Measurements from ENCODE around the gene PRUNE2.

PRUNE2 gene

GRCh38 chr9:76803762-76804161 is 102.2 kb downstream of the PRUNE2 start:
- in situ Hi-C loops (cut with MboI; ENCODE audit: low sequenced_read_pairs): no loop called here

GRCh38 chr9:76803083-76803482 is 102.8 kb downstream of the PRUNE2 start:
- in situ Hi-C loops (cut with MboI; ENCODE audit: low sequenced_read_pairs): no loop called here

GRCh38 chr9:76800901-76801300 is 105.0 kb downstream of the PRUNE2 start:
- in situ Hi-C loops (cut with MboI; ENCODE audit: low sequenced_read_pairs): no loop called here

GRCh38 chr9:76799473-76799872 is 106.4 kb downstream of the PRUNE2 start:
- in situ Hi-C loops (cut with MboI; ENCODE audit: low sequenced_read_pairs): no loop called here

GRCh38 chr9:76798527-76798926 is 107.4 kb downstream of the PRUNE2 start:
- in situ Hi-C loops (cut with MboI; ENCODE audit: low sequenced_read_pairs): no loop called here

- in situ Hi-C loops (cut with MboI; ENCODE audit: low sequenced_read_pairs): no loop called here
These were observed 109.6 kb downstream of the PRUNE2 start for GRCh38 chr9:76796296-76796695.

GRCh38 chr9:76793784-76794431 is 112.0 kb downstream of the PRUNE2 start:
- in situ Hi-C loops (cut with MboI; ENCODE audit: low sequenced_read_pairs): no loop called here

GRCh38 chr9:76789840-76790239 is 116.1 kb downstream of the PRUNE2 start:
- in situ Hi-C loops (cut with MboI; ENCODE audit: low sequenced_read_pairs): no loop called here

GRCh38 chr9:76787677-76788076 is 118.2 kb downstream of the PRUNE2 start:
- in situ Hi-C loops (cut with MboI; ENCODE audit: low sequenced_read_pairs): no loop called here

GRCh38 chr9:76785501-76785900 is 120.4 kb downstream of the PRUNE2 start:
- in situ Hi-C loops (cut with MboI; ENCODE audit: low sequenced_read_pairs): no loop called here

GRCh38 chr9:76784881-76785280 is 121.0 kb downstream of the PRUNE2 start:
- in situ Hi-C loops (cut with MboI; ENCODE audit: low sequenced_read_pairs): no loop called here

- in situ Hi-C loops (cut with MboI; ENCODE audit: low sequenced_read_pairs): loop anchor here (25.0 kb wide), 1 partner anchor 214 kb away; no protein-coding TSS in a partner anchor
These were observed 133.0 kb downstream of the PRUNE2 start for GRCh38 chr9:76772686-76773445.

- in situ Hi-C loops (cut with MboI; ENCODE audit: low sequenced_read_pairs): loop anchor here (25.0 kb wide), 1 partner anchor 221 kb away; no protein-coding TSS in a partner anchor
These were observed 139.8 kb downstream of the PRUNE2 start for GRCh38 chr9:76766126-76766525.

- in situ Hi-C loops (cut with MboI; ENCODE audit: low sequenced_read_pairs): loop anchor here (25.0 kb wide), 1 partner anchor 223 kb away; no protein-coding TSS in a partner anchor
These were observed 141.8 kb downstream of the PRUNE2 start, which contains the start of gene PCA3 for GRCh38 chr9:76764138-76764537. TSS of gene PCA3 (plus strand) at chr9:76764438.

- in situ Hi-C loops (cut with MboI; ENCODE audit: low sequenced_read_pairs): loop anchor here (25.0 kb wide), 1 partner anchor 226 kb away; no protein-coding TSS in a partner anchor
These were observed 144.5 kb downstream of the PRUNE2 start for GRCh38 chr9:76761448-76761847.

GRCh38 chr9:76759732-76760131 is 146.2 kb downstream of the PRUNE2 start:
- in situ Hi-C loops (cut with MboI; ENCODE audit: low sequenced_read_pairs): loop anchor here (25.0 kb wide), 1 partner anchor 228 kb away; no protein-coding TSS in a partner anchor

- in situ Hi-C loops (cut with MboI; ENCODE audit: low sequenced_read_pairs): loop anchor here (25.0 kb wide), 1 partner anchor 229 kb away; no protein-coding TSS in a partner anchor
These were observed 147.4 kb downstream of the PRUNE2 start for GRCh38 chr9:76758476-76758875.

- in situ Hi-C loops (cut with MboI; ENCODE audit: low sequenced_read_pairs): loop anchor here (25.0 kb wide), 1 partner anchor 230 kb away; no protein-coding TSS in a partner anchor
These were observed 148.8 kb downstream of the PRUNE2 start for GRCh38 chr9:76756941-76757673.

- in situ Hi-C loops (cut with MboI; ENCODE audit: low sequenced_read_pairs): loop anchor here (25.0 kb wide), 1 partner anchor 231 kb away; no protein-coding TSS in a partner anchor
These were observed 149.7 kb downstream of the PRUNE2 start for GRCh38 chr9:76756268-76756640.

GRCh38 chr9:76751001-76751400 is 154.9 kb downstream of the PRUNE2 start:
- in situ Hi-C loops (cut with MboI; ENCODE audit: low sequenced_read_pairs): loop anchor here (25.0 kb wide), 1 partner anchor 236 kb away; no protein-coding TSS in a partner anchor

- in situ Hi-C loops (cut with MboI; ENCODE audit: low sequenced_read_pairs): no loop called here
These were observed 161.6 kb downstream of the PRUNE2 start for GRCh38 chr9:76744336-76744735.
